PC-9 (cell line): ENCODE measurements around the gene MCU. TPM values are rescaled to one million over a fixed set of nuclear protein-coding genes. Genes with fewer than 3 reads are reported as not detected.

Experiments used
- BruUV-seq: library from RNA; stranded (reverse); fragments of 400-500 nt; replicated peaks from 2 replicates; lab custom pipeline; 2021; lab: Mats Ljungman, UMichigan
- CTCF ChIA-PET: fragments of 300-600 bp; sonication (Branson Sonifier 250); formaldehyde crosslinking; loops from one replicate; lab custom pipeline; 2022; ENCODE audit warnings: antibody characterized with exemption; lab: Charles Lee
- POLR2A ChIA-PET: fragments of 300-600 bp; sonication (Branson Sonifier 250); formaldehyde crosslinking; loops from one replicate; lab custom pipeline; 2022; ENCODE audit warnings: antibody characterized with exemption; ENCODE audit not compliant: unreplicated experiment; lab: Charles Lee
- DNase-seq, 2 experiments: peaks; one replicate each; pipeline versions ENCODE4 v3.0.0 to v3.0.0-alpha.2; 2015 to 2022; ENCODE audit warnings: mixed read lengths in 1 of 2
- H2AFZ ChIP-seq: fragments of 200-600 bp; sonication (generic); 2 replicates; pipeline ENCODE4 v1.8.1; 2017; ENCODE audit warnings: antibody characterized with exemption
- H3F3A ChIP-seq: fragments of 200-600 bp; sonication (generic); 2 replicates; pipeline ENCODE4 v1.8.1; 2017; ENCODE audit warnings: antibody characterized with exemption, mild to moderate bottlenecking, low read depth; ENCODE audit not compliant: insufficient read depth
- H3K27ac ChIP-seq: fragments of 200-600 bp; sonication (generic); 2 replicates; pipeline ENCODE4 v1.6.1; 2016; ENCODE audit warnings: mixed run types
- H3K27me3 ChIP-seq: fragments of 200-600 bp; sonication (generic); 2 replicates; pipeline ENCODE4 v1.6.1; 2016; ENCODE audit warnings: low read depth, mixed run types; ENCODE audit not compliant: insufficient read depth
- H3K36me3 ChIP-seq: fragments of 200-600 bp; sonication (generic); 2 replicates; pipeline ENCODE4 v1.6.1; 2016; ENCODE audit warnings: low read depth, mixed run types
- H3K4me1 ChIP-seq: fragments of 200-600 bp; sonication (generic); replicated peaks from 2 replicates; pipeline ENCODE4 v1.6.1; 2016; ENCODE audit warnings: mixed run types; ENCODE audit not compliant: insufficient read depth
- H3K4me2 ChIP-seq: fragments of 200-600 bp; sonication (generic); 2 replicates; pipeline ENCODE4 v1.6.1; 2017; ENCODE audit warnings: mixed run types
- H3K4me3 ChIP-seq: fragments of 200-600 bp; sonication (generic); 2 replicates; pipeline ENCODE4 v1.6.1; 2016; ENCODE audit warnings: mixed run types
- H3K79me2 ChIP-seq: fragments of 200-600 bp; sonication (generic); 2 replicates; pipeline ENCODE4 v1.6.1; 2017; ENCODE audit warnings: low read depth, mixed run types
- H3K9me2 ChIP-seq: fragments of 200-600 bp; sonication (generic); 2 replicates; pipeline ENCODE4 v1.8.1; 2017; ENCODE audit warnings: mild to moderate bottlenecking; ENCODE audit not compliant: insufficient read depth
- H3K9me3 ChIP-seq: fragments of 200-600 bp; sonication (generic); 2 replicates; pipeline ENCODE4 v1.8.1; 2016; ENCODE audit warnings: low read depth; ENCODE audit not compliant: insufficient read depth
- H4K20me1 ChIP-seq: fragments of 200-600 bp; sonication (generic); 2 replicates; pipeline ENCODE4 v1.8.1; 2017; ENCODE audit not compliant: insufficient read depth
- CTCF ChIP-seq: fragments of 200-600 bp; sonication (generic); conservative IDR thresholded peaks from 2 replicates; pipeline ENCODE4 v1.6.1; 2017; ENCODE audit warnings: mixed run types, antibody characterized with exemption, mild to moderate bottlenecking, moderate library complexity
- EZH2 ChIP-seq: fragments of 200-600 bp; sonication (generic); IDR thresholded peaks from 2 replicates; pipeline ENCODE4 v1.8.0; 2017; ENCODE audit warnings: antibody characterized with exemption, low read depth
- intact Hi-C: fragments of 100-400 bp; cut with micrococcal nuclease; formaldehyde crosslinking; loops from one replicate; pipeline ENCODE4 v1.10.0; 2022; ENCODE audit not compliant: unreplicated experiment
- total RNA-seq: library from RNA; stranded (reverse); gene quantifications from 2 replicates; pipeline ENCODE4 v1.2.3, GENCODE V29; 2021

The MCU gene
- total RNA-seq, 1 experiment from 2014 or later, result 59.5 TPM

GRCh38 chr10:72687035-72687434 lies 4.9 kb upstream of the MCU start:
- no peak overlapping the region for H2AFZ ChIP-seq
- H3K27me3 ChIP-seq, result no peaks in the 10 kb centered on the region
- H3K4me3 ChIP-seq, result no peak overlapping the region
- H3F3A ChIP-seq, result peaks cover 14% of the 10 kb centered on the region; the same call in 1 of the 2 replicates
- H3K4me2 ChIP-seq, result no peak overlapping the region
- CTCF ChIA-PET, result no interaction called here
- H3K79me2 ChIP-seq, result no peaks in the 10 kb centered on the region
- H3K27ac ChIP-seq, result peak overlapping the region; percentile 72; the same call in 1 of the 2 replicates
- intact Hi-C loops, result no loop called here
- no peaks in the 10 kb centered on the region for H3K9me3 ChIP-seq
- H4K20me1 ChIP-seq, result no peaks in the 10 kb centered on the region
- peaks cover 45% of the 10 kb centered on the region for H3K4me1 ChIP-seq
- TF ChIP-seq EZH2 (no peak), CTCF (no peak)
- H3K9me2 ChIP-seq, result no peaks in the 10 kb centered on the region
- BruUV-seq, result no TSS peak
- POLR2A ChIA-PET, result no interaction called here
- no peak for DNase-seq
- no peaks in the 10 kb centered on the region for H3K36me3 ChIP-seq

GRCh38 chr10:72688208-72688651 lies 3.7 kb upstream of the MCU start:
- Histone ChIP-seq H3K9me3 (no peaks in the 10 kb centered on the region), H3K4me2 (peak overlapping the region; percentile 35), H3K27ac (peak overlapping the region; percentile 72), H2AFZ (no peak overlapping the region), H3K4me1 (peaks cover 40% of the 10 kb centered on the region), H3K9me2 (no peaks in the 10 kb centered on the region), H3K36me3 (no peaks in the 10 kb centered on the region), H4K20me1 (no peaks in the 10 kb centered on the region), H3K79me2 (peaks cover 9% of the 10 kb centered on the region), H3F3A (peaks cover 14% of the 10 kb centered on the region; the same call in 1 of the 2 replicates), H3K4me3 (0 out of 2 replicates have a peak overlapping the region, but pooled peaks have one; percentile 1), H3K27me3 (no peaks in the 10 kb centered on the region)
- TF ChIP-seq EZH2 (no peak), CTCF (no peak)
- ChIA-PET CTCF (interaction anchor here (0.5 to 1.0 kb wide), 8 partner anchors 11 to 1035 kb away, joined by 3 to 12 read pairs (median 4); no protein-coding TSS in a partner anchor), POLR2A (interaction anchor here (0.5 to 0.8 kb wide), 10 partner anchors 12 to 903 kb away, joined by 3 to 14 read pairs (median 5); partner anchors contain the start of gene MICU1)
- peak; percentile 47 to 94 for DNase-seq
- BruUV-seq, result no TSS peak
- intact Hi-C loops, result no loop called here

GRCh38 chr10:72689660-72690059 lies 2.3 kb upstream of the MCU start:
- Histone ChIP-seq H3F3A (peaks cover 14% of the 10 kb centered on the region; the same call in 1 of the 2 replicates), H4K20me1 (peaks cover 13% of the 10 kb centered on the region), H3K79me2 (peaks cover 23% of the 10 kb centered on the region), H3K4me2 (no peak overlapping the region), H3K9me2 (no peaks in the 10 kb centered on the region), H3K27ac (no peak overlapping the region), H3K9me3 (no peaks in the 10 kb centered on the region), H3K36me3 (no peaks in the 10 kb centered on the region), H3K4me3 (no peak overlapping the region), H2AFZ (no peak overlapping the region), H3K4me1 (peaks cover 55% of the 10 kb centered on the region), H3K27me3 (no peaks in the 10 kb centered on the region)
- intact Hi-C loops, result loop anchor here (10.0 kb wide), 2 partner anchors 95 to 375 kb away; no protein-coding TSS in a partner anchor
- TF ChIP-seq EZH2 (no peak), CTCF (no peak)
- ChIA-PET CTCF (no interaction called here), POLR2A (no interaction called here)
- no peak for DNase-seq
- BruUV-seq, result no TSS peak
